Prostate gland (tissue), 2 donors: ENCODE measurements around the gene HAND2. TPM values are rescaled to one million over a fixed set of nuclear protein-coding genes. Genes with fewer than 3 reads are reported as not detected.

Source experiments
- DNase-seq: peaks from one replicate; pipeline ENCODE4 v3.0.0-alpha.2; 2019; ENCODE audit warnings: low spot score
- H3K27ac ChIP-seq, 2 donors: fragments of 200-600 bp; sonication (generic); 2 replicates each; pipeline ENCODE4 v1.5.1; 2017 to 2019
- H3K27me3 ChIP-seq: fragments of 200-600 bp; sonication (generic); replicated peaks from 2 replicates; pipeline ENCODE4 v1.5.1; 2019; ENCODE audit not compliant: insufficient read depth
- H3K36me3 ChIP-seq, 2 donors: fragments of 200-600 bp; sonication (generic); 1 replicate in 1 of 2; 2 replicates in 1 of 2; pipeline versions ENCODE4 v1.5.1 to v1.8.1; 2017 to 2019
- H3K4me1 ChIP-seq: fragments of 200-600 bp; sonication (generic); replicated peaks from 2 replicates; pipeline ENCODE4 v1.5.1; 2019
- H3K4me3 ChIP-seq, 2 donors: fragments of 200-600 bp; sonication (generic); 2 replicates each; pipeline ENCODE4 v1.5.1; 2017 to 2019
- H3K9me3 ChIP-seq: fragments of 200-600 bp; sonication (generic); 2 replicates; pipeline ENCODE4 v1.5.1; 2017
- CTCF ChIP-seq, 4 experiments: fragments of 200-600 bp in 2 of 4; fragments of 450-650 bp in 2 of 4; sonication (generic) in 2 of 4; IDR thresholded peaks; 1 replicate in 3 of 4; 2 replicates in 1 of 4; pipeline ENCODE4 v1.5.1; 2016 to 2019; ENCODE audit warnings: antibody characterized with exemption in 4 of 4, mild to moderate bottlenecking in 2 of 4, moderate library complexity in 2 of 4
- POLR2A ChIP-seq: fragments of 450-650 bp; IDR thresholded peaks from one replicate; pipeline ENCODE4 v1.6.1; 2016; ENCODE audit warnings: antibody characterized with exemption, mild to moderate bottlenecking
- POLR2AphosphoS5 ChIP-seq: sonication (generic); formaldehyde crosslinking; IDR thresholded peaks from one replicate; pipeline ENCODE4 v1.6.1; 2017; ENCODE audit warnings: antibody characterized with exemption
- WGBS: methylation state at CpG from one replicate; pipeline ENCODE4 v1.1.5; 2018; 5-methylcytosine and 5-hydroxymethylcytosine counted together
- intact Hi-C: fragments of 100-400 bp; cut with DNase I; formaldehyde crosslinking; loops from one replicate; pipeline ENCODE4 v1.14.2; 2022
- total RNA-seq, 2 donors: library from RNA; depleted of rRNA; stranded (reverse); fragments of >200 nt; gene quantifications; one replicate each; pipeline ENCODE4 v1.1.0, GENCODE V29; 2016

HAND2 gene
- total RNA-seq, 2 donors from 2014 or later: 7.5 TPM; not detected in 1

GRCh38 chr4:173573725-173574124, 43.7 kb upstream of the HAND2 start:
- intact Hi-C loops: no loop called here
- no peak for DNase-seq
- H3K27me3 ChIP-seq: no peaks in the 10 kb centered on the region
- H3K9me3 ChIP-seq: no peaks in the 10 kb centered on the region
- no peaks in the 10 kb centered on the region for H3K4me1 ChIP-seq
- TF ChIP-seq POLR2A (no peak), POLR2AphosphoS5 (no peak), CTCF (IDR thresholded peaks at IDR 0.05) (no peak)
- WGBS: 32% methylated on average over 1 of the region's 1 CpG
- H3K36me3 ChIP-seq: no peaks in the 10 kb centered on the region
- H3K27ac ChIP-seq: no peak overlapping the region
- H3K4me3 ChIP-seq: no peak overlapping the region

- intact Hi-C loops: no loop called here
- no peaks in the 10 kb centered on the region for H3K36me3 ChIP-seq
- H3K9me3 ChIP-seq: no peaks in the 10 kb centered on the region
- H3K27ac ChIP-seq: no peak overlapping the region
- no peak for TF ChIP-seq CTCF (IDR thresholded peaks at IDR 0.05)
- TF ChIP-seq POLR2AphosphoS5: no peak
- TF ChIP-seq POLR2A: no peak
- H3K27me3 ChIP-seq: no peaks in the 10 kb centered on the region
- no peak for DNase-seq
- no peaks in the 10 kb centered on the region for H3K4me1 ChIP-seq
- H3K4me3 ChIP-seq: no peak overlapping the region
- 50% methylated on average over 4 of the region's 4 CpGs for WGBS
Observed at GRCh38 chr4:173573286-173573685, 43.3 kb upstream of the HAND2 start.

GRCh38 chr4:173572493-173573129, 42.6 kb upstream of the HAND2 start:
- 64% methylated on average over 3 of the region's 3 CpGs for WGBS
- no peak overlapping the region for H3K27ac ChIP-seq
- TF ChIP-seq POLR2A (no peak), CTCF (IDR thresholded peaks at IDR 0.05) (no peak), POLR2AphosphoS5 (no peak)
- no peaks in the 10 kb centered on the region for H3K27me3 ChIP-seq
- H3K4me3 ChIP-seq: no peak overlapping the region
- H3K36me3 ChIP-seq: no peaks in the 10 kb centered on the region
- no peaks in the 10 kb centered on the region for H3K4me1 ChIP-seq
- intact Hi-C loops: no loop called here
- DNase-seq: no peak
- H3K9me3 ChIP-seq: no peaks in the 10 kb centered on the region

GRCh38 chr4:173571620-173572019, 41.6 kb upstream of the HAND2 start:
- no peak overlapping the region for H3K27ac ChIP-seq
- TF ChIP-seq POLR2AphosphoS5 (no peak), CTCF (IDR thresholded peaks at IDR 0.05) (no peak), POLR2A (no peak)
- no peaks in the 10 kb centered on the region for H3K9me3 ChIP-seq
- intact Hi-C loops: no loop called here
- 47% methylated on average over 2 of the region's 2 CpGs for WGBS
- no peaks in the 10 kb centered on the region for H3K27me3 ChIP-seq
- DNase-seq: no peak
- no peak overlapping the region for H3K4me3 ChIP-seq
- H3K36me3 ChIP-seq: no peaks in the 10 kb centered on the region
- H3K4me1 ChIP-seq: no peaks in the 10 kb centered on the region

- TF ChIP-seq CTCF (IDR thresholded peaks at IDR 0.05): no peak
- no peak for TF ChIP-seq POLR2AphosphoS5
- no peak for TF ChIP-seq POLR2A
- intact Hi-C loops: no loop called here
- Histone ChIP-seq H3K4me3 (no peak overlapping the region), H3K27ac (no peak overlapping the region), H3K36me3 (no peaks in the 10 kb centered on the region), H3K27me3 (no peaks in the 10 kb centered on the region), H3K4me1 (no peaks in the 10 kb centered on the region), H3K9me3 (no peaks in the 10 kb centered on the region)
- DNase-seq: no peak
- 69% methylated on average over 2 of the region's 2 CpGs for WGBS
Observed at GRCh38 chr4:173565281-173565680, 35.3 kb upstream of the HAND2 start.
